ENCODE measurements around the gene MACROD2. TPM values are rescaled to one million over a fixed set of nuclear protein-coding genes. Genes with fewer than 3 reads are reported as not detected.
"Not testable (repeated sequence)": the region's sequence is repeated elsewhere in the genome, so short reads cannot be mapped to it uniquely, and the experiment has no call there.

The MACROD2 gene
- total RNA-seq, 2 donors from 2014 or later = 8.3 to 21.8 TPM

DNA sequence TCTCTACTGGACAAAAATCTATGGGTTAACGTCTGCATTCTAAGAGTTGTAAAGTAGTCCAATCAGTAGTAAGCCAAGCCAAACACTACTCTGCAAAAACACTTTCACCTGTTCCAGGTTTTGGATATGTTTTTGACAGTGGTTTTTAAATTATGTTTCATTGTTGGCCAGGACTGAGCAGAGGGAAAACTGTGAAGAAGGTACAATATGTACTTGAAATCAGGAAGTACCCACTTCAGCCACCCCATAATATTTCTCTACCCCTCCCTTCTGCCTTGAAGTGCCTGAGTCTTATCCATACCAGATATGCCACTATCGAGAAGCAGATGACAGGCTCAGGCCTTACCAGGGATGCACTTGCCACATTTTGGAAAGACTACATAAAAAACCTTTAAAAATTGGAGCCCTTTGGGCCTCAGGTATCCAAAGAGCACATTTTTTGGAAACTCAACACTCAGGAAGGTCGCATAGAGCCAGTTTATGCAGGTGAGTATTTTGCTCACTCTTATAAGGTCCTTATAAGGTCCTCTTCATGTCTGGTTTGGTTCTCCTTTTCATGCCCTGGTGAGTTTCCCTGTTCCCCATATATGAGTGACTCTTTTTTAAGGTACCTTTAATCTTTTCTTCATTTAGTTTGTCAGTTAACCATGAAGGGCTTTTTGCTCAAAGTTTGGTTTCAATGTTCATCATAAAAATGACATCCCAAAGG lies 1201.4 kb downstream of the MACROD2 start:
- 59 to 67% methylated on average over 3 of the region's 3 CpGs for WGBS, 2 donors
- no peak for TF ChIP-seq POLR2A (IDR thresholded peaks at IDR 0.05)
- TF ChIP-seq, protein P1, sequence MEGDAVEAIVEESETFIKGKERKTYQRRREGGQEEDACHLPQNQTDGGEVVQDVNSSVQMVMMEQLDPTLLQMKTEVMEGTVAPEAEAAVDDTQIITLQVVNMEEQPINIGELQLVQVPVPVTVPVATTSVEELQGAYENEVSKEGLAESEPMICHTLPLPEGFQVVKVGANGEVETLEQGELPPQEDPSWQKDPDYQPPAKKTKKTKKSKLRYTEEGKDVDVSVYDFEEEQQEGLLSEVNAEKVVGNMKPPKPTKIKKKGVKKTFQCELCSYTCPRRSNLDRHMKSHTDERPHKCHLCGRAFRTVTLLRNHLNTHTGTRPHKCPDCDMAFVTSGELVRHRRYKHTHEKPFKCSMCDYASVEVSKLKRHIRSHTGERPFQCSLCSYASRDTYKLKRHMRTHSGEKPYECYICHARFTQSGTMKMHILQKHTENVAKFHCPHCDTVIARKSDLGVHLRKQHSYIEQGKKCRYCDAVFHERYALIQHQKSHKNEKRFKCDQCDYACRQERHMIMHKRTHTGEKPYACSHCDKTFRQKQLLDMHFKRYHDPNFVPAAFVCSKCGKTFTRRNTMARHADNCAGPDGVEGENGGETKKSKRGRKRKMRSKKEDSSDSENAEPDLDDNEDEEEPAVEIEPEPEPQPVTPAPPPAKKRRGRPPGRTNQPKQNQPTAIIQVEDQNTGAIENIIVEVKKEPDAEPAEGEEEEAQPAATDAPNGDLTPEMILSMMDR (IDR thresholded peaks at IDR 0.05) = no peak
- no peak overlapping the region for H3K4me3 ChIP-seq
- no peak for ATAC-seq
- H3K36me3 ChIP-seq (replicated peaks in 1 of 2; ENCODE audit: insufficient read depth in 1 of 2, low read depth in 2 of 2) = no peaks in the 10 kb centered on the region
- no peaks in the 10 kb centered on the region for H3K4me1 ChIP-seq
- H3K9me3 ChIP-seq = no peaks in the 10 kb centered on the region
- no peaks in the 10 kb centered on the region for H3K27me3 ChIP-seq
- no peak overlapping the region for H3K27ac ChIP-seq
- intact Hi-C loops (cut with DNase I) = no loop called here
- no peak for DNase-seq

GRCh38 chr20:15198017-15198416 lies 1202.7 kb downstream of the MACROD2 start:
- H3K4me3 ChIP-seq; ATAC-seq; DNase-seq; H3K27ac ChIP-seq; H3K36me3 ChIP-seq (replicated peaks in 1 of 2; ENCODE audit: insufficient read depth in 1 of 2, low read depth in 2 of 2); H3K9me3 ChIP-seq; H3K4me1 ChIP-seq; intact Hi-C loops (cut with DNase I); H3K27me3 ChIP-seq: not testable (repeated sequence)
- 87 to 97% methylated on average over 10 of the region's 10 CpGs for WGBS, 2 donors

DNA sequence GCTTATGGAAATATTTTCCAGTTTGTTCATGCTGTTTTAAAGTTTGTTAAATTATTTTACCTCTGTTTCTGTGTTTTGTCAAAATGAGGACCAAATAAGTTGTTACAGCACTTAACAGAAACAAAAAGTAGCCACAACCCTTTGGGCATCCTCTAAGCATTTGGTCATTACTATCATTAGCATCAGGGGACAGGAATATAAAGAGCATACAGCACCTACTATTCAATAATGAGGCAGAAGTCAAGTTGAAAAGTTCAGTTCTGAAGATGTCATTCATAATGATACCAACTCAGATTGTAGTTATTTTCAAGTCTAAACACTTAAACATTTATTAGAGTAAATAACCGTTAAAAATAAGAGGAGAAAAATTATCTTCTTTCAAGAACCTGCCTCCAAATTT lies 1204.4 kb downstream of the MACROD2 start:
- TF ChIP-seq POLR2A (IDR thresholded peaks at IDR 0.05) = no peak
- Histone ChIP-seq H3K4me1 (no peaks in the 10 kb centered on the region), H3K4me3 (no peak overlapping the region), H3K9me3 (no peaks in the 10 kb centered on the region), H3K27ac (no peak overlapping the region), H3K27me3 (no peaks in the 10 kb centered on the region), H3K36me3 (replicated peaks in 1 of 2; ENCODE audit: insufficient read depth in 1 of 2, low read depth in 2 of 2) (no peaks in the 10 kb centered on the region)
- DNase-seq = no peak
- 73 to 89% methylated on average over 1 of the region's 1 CpG for WGBS, 2 donors
- no peak for ATAC-seq
- intact Hi-C loops (cut with DNase I) = no loop called here

GRCh38 chr20:15200147-15200565 lies 1204.8 kb downstream of the MACROD2 start:
- TF ChIP-seq, protein P1 (IDR thresholded peaks at IDR 0.05) = no peak
- no peak for TF ChIP-seq POLR2A (IDR thresholded peaks at IDR 0.05)
- intact Hi-C loops (cut with DNase I) = no loop called here
- Histone ChIP-seq H3K27me3 (no peaks in the 10 kb centered on the region), H3K4me3 (no peak overlapping the region), H3K4me1 (no peaks in the 10 kb centered on the region), H3K27ac (no peak overlapping the region), H3K9me3 (no peaks in the 10 kb centered on the region), H3K36me3 (replicated peaks in 1 of 2; ENCODE audit: insufficient read depth in 1 of 2, low read depth in 2 of 2) (no peaks in the 10 kb centered on the region)
- 85 to 92% methylated on average over 1 of the region's 1 CpG for WGBS, 2 donors
- DNase-seq = no peak
- ATAC-seq = no peak

DNA sequence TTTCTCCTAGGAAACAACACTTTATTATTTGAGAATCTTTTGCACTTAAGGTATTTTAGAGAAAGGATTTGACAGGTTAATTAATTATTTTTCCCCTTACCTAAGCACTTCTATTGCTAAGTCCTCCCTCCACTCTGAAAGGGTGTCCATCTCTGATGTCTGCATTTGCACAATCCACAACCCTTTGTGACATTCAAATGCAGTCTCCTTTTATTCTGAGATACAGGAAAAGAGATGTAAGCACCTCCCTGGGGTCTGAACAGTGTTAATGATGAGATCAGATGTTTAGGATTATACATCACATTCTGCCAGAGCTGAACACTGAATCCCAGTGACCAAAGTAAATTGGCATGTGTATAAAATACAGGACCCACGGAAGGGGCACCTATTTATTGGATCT lies 1206.3 kb downstream of the MACROD2 start:
- TF ChIP-seq POLR2A (IDR thresholded peaks at IDR 0.05) = no peak
- TF ChIP-seq, protein P1 (IDR thresholded peaks at IDR 0.05) = no peak
- intact Hi-C loops (cut with DNase I) = no loop called here
- Histone ChIP-seq H3K4me3 (no peak overlapping the region), H3K27ac (no peak overlapping the region), H3K27me3 (no peaks in the 10 kb centered on the region), H3K36me3 (replicated peaks in 1 of 2; ENCODE audit: insufficient read depth in 1 of 2, low read depth in 2 of 2) (no peaks in the 10 kb centered on the region), H3K4me1 (no peaks in the 10 kb centered on the region), H3K9me3 (no peaks in the 10 kb centered on the region)
- ATAC-seq = no peak
- WGBS, 2 donors = 79 to 93% methylated on average over 1 of the region's 1 CpG
- no peak for DNase-seq

DNA sequence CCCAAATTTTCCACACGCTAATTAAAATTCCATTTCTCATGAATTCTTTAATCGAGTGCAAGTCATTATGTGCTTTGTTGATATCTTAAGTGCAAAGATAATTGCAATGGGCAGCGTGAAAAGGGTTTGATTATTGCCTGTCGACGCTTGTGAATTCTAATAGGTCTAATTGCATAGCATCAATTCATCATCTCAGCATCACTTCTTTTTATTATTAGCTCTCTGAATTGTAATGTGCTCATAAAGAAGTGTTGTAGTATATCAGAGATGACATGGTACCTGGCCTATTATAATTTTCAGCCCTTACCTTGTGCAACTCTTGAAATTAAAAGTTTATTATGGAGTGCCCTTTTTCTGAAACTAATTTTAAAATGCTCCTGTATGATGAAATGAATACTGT lies 1208.9 kb downstream of the MACROD2 start:
- ATAC-seq (no peak), DNase-seq (no peak)
- no peak for TF ChIP-seq POLR2A (IDR thresholded peaks at IDR 0.05)
- TF ChIP-seq, protein P1 (IDR thresholded peaks at IDR 0.05) = no peak
- no peaks in the 10 kb centered on the region for H3K27me3 ChIP-seq
- no peak overlapping the region for H3K27ac ChIP-seq
- no peak overlapping the region for H3K4me3 ChIP-seq
- no peaks in the 10 kb centered on the region for H3K9me3 ChIP-seq
- WGBS, 2 donors = 88 to 90% methylated on average over 5 of the region's 5 CpGs
- H3K36me3 ChIP-seq (replicated peaks in 1 of 2; ENCODE audit: insufficient read depth in 1 of 2, low read depth in 2 of 2) = no peaks in the 10 kb centered on the region
- H3K4me1 ChIP-seq = no peaks in the 10 kb centered on the region
- intact Hi-C loops (cut with DNase I) = no loop called here

Measured in body of pancreas (tissue), 4 donors.